Activated T-helper 1 cell treated with anti-CD3 and anti-CD28 coated beads, Interleukin-12 subunit alpha, Interleukin-12 subunit beta, Interleukin-2, Interleukin-4 antibody, amounts not matched to agents 30 ng/mL and 10 ng/mL and 1 ng/mL, durations not matched to agents 14 hours and 24 hours and 36 hours (primary cell): ENCODE measurements around the gene CASK. TPM values are rescaled to one million over a fixed set of nuclear protein-coding genes. Genes with fewer than 3 reads are reported as not detected.

Experiments used
- DNase-seq: peaks from one replicate; pipeline ENCODE4 v3.0.0; 2021; ENCODE audit warnings: low spot score
- H3K27ac Mint-ChIP-seq: one replicate; pipeline ENCODE4 v1.8.0; 2021; ENCODE audit warnings: mild to moderate bottlenecking, mixed read lengths
- H3K27me3 Mint-ChIP-seq: one replicate; pipeline ENCODE4 v1.8.0; 2022; ENCODE audit warnings: mild to moderate bottlenecking, moderate library complexity, mixed read lengths; ENCODE audit not compliant: insufficient read depth
- H3K36me3 Mint-ChIP-seq: one replicate; pipeline ENCODE4 v1.8.0; 2021; ENCODE audit warnings: low read depth, mixed read lengths
- H3K4me1 Mint-ChIP-seq: one replicate; pipeline ENCODE4 v1.8.0; 2021; ENCODE audit warnings: low read depth, mixed read lengths
- H3K4me3 Mint-ChIP-seq: one replicate; pipeline ENCODE4 v1.8.0; 2021; ENCODE audit warnings: mild to moderate bottlenecking, moderate library complexity, mixed read lengths
- H3K9me3 Mint-ChIP-seq: one replicate; pipeline ENCODE4 v1.8.0; 2021; ENCODE audit warnings: mixed read lengths
- intact Hi-C: fragments of 100-400 bp; cut with micrococcal nuclease; formaldehyde crosslinking; loops from one replicate; pipeline ENCODE4 v1.15.1; 2024
- total RNA-seq: library from RNA; stranded (reverse); gene quantifications from 2 replicates; pipeline ENCODE4 v1.2.3, GENCODE V29; 2022

The CASK gene
- total RNA-seq, 1 donor from 2014 or later: 30.5 TPM

- Mint-ChIP-seq H3K27me3 (no peaks in the 10 kb centered on the region), H3K4me3 (no peak overlapping the region), H3K36me3 (no peaks in the 10 kb centered on the region), H3K9me3 (no peaks in the 10 kb centered on the region), H3K27ac (no peak overlapping the region), H3K4me1 (peaks cover 7% of the 10 kb centered on the region)
- intact Hi-C loops: no loop called here
- no peak for DNase-seq
Observed at GRCh38 chrX:41591906-41592305, 331.4 kb downstream of the CASK start.

- Mint-ChIP-seq H3K4me3 (no peak overlapping the region), H3K27me3 (no peaks in the 10 kb centered on the region), H3K27ac (no peak overlapping the region), H3K9me3 (no peaks in the 10 kb centered on the region), H3K4me1 (no peaks in the 10 kb centered on the region), H3K36me3 (no peaks in the 10 kb centered on the region)
- no peak for DNase-seq
- intact Hi-C loops: no loop called here
Observed at GRCh38 chrX:41590641-41591040, 332.7 kb downstream of the CASK start.

GRCh38 chrX:41589634-41590270 is 333.6 kb downstream of the CASK start:
- Mint-ChIP-seq H3K27me3 (no peaks in the 10 kb centered on the region), H3K9me3 (no peaks in the 10 kb centered on the region), H3K27ac (no peak overlapping the region), H3K4me1 (no peaks in the 10 kb centered on the region), H3K36me3 (peaks cover 3% of the 10 kb centered on the region), H3K4me3 (no peak overlapping the region)
- no peak for DNase-seq
- intact Hi-C loops: no loop called here

GRCh38 chrX:41588271-41588670 is 335.1 kb downstream of the CASK start:
- Mint-ChIP-seq H3K27ac (no peak overlapping the region), H3K36me3 (peaks cover 6% of the 10 kb centered on the region), H3K27me3 (no peaks in the 10 kb centered on the region), H3K9me3 (no peaks in the 10 kb centered on the region), H3K4me3 (no peak overlapping the region), H3K4me1 (no peaks in the 10 kb centered on the region)
- DNase-seq: no peak
- intact Hi-C loops: no loop called here

GRCh38 chrX:41580423-41581064 is 342.8 kb downstream of the CASK start:
- Mint-ChIP-seq H3K36me3 (peaks cover 24% of the 10 kb centered on the region), H3K27ac (no peak overlapping the region), H3K9me3 (no peaks in the 10 kb centered on the region), H3K4me3 (no peak overlapping the region), H3K4me1 (no peaks in the 10 kb centered on the region), H3K27me3 (no peaks in the 10 kb centered on the region)
- intact Hi-C loops: no loop called here
- no peak for DNase-seq

- Mint-ChIP-seq H3K27ac (no peak overlapping the region), H3K4me3 (no peak overlapping the region), H3K27me3 (no peaks in the 10 kb centered on the region), H3K9me3 (no peaks in the 10 kb centered on the region), H3K36me3 (peaks cover 20% of the 10 kb centered on the region), H3K4me1 (peaks cover 34% of the 10 kb centered on the region)
- no peak for DNase-seq
- intact Hi-C loops: no loop called here
Observed at GRCh38 chrX:41563876-41564275, 359.5 kb downstream of the CASK start.

GRCh38 chrX:41561045-41561444 is 362.3 kb downstream of the CASK start:
- Mint-ChIP-seq H3K4me3 (peak overlapping the region; percentile 56), H3K27ac (peak overlapping the region; percentile 80)
- intact Hi-C loops: loop anchor here (1.0 to 2.0 kb wide), 4 partner anchors 43 to 230 kb away; no protein-coding TSS in a partner anchor

GRCh38 chrX:41559235-41560052 is 363.9 kb downstream of the CASK start:
- H3K4me3 Mint-ChIP-seq: peak overlapping the region; percentile 59
- H3K4me1 Mint-ChIP-seq: peaks cover 53% of the 10 kb centered on the region
- H3K27me3 Mint-ChIP-seq: no peaks in the 10 kb centered on the region
- DNase-seq: peak; percentile 17
- no peaks in the 10 kb centered on the region for H3K9me3 Mint-ChIP-seq
- H3K27ac Mint-ChIP-seq: peak overlapping the region; percentile 82
- H3K36me3 Mint-ChIP-seq: peaks cover 3% of the 10 kb centered on the region
- intact Hi-C loops: loop anchor here (1.0 to 5.0 kb wide), 6 partner anchors 38 to 1998 kb away; partner anchors contain the start of gene CASK

More at GRCh38 chrX:41561045-41561444, 362.3 kb downstream of the CASK start:
- no peaks in the 10 kb centered on the region for H3K9me3 Mint-ChIP-seq
- H3K27me3 Mint-ChIP-seq: no peaks in the 10 kb centered on the region
- H3K36me3 Mint-ChIP-seq: peaks cover 13% of the 10 kb centered on the region
- H3K4me1 Mint-ChIP-seq: peaks cover 57% of the 10 kb centered on the region
- peak; percentile 25 for DNase-seq

GRCh38 chrX:41558531-41558930 is 364.8 kb downstream of the CASK start:
- intact Hi-C loops: loop anchor here (1.0 to 5.0 kb wide), 5 partner anchors 39 to 1999 kb away; partner anchors contain the start of gene CASK
- Mint-ChIP-seq H3K4me3 (no peak overlapping the region), H3K27ac (peak overlapping the region; percentile 29), H3K27me3 (no peaks in the 10 kb centered on the region), H3K36me3 (no peaks in the 10 kb centered on the region), H3K4me1 (peaks cover 45% of the 10 kb centered on the region), H3K9me3 (no peaks in the 10 kb centered on the region)
- no peak for DNase-seq

- intact Hi-C loops: loop anchor here (1.0 to 5.0 kb wide), 5 partner anchors 40 to 2000 kb away; partner anchors contain the start of gene CASK
- DNase-seq: peak; percentile 20
- H3K4me1 Mint-ChIP-seq: peaks cover 41% of the 10 kb centered on the region
Observed at GRCh38 chrX:41556958-41557357, 366.4 kb downstream of the CASK start.

GRCh38 chrX:41553688-41554087 is 369.7 kb downstream of the CASK start:
- H3K9me3 Mint-ChIP-seq: no peaks in the 10 kb centered on the region
- intact Hi-C loops: no loop called here
- H3K36me3 Mint-ChIP-seq: peaks cover 8% of the 10 kb centered on the region
- H3K27me3 Mint-ChIP-seq: no peaks in the 10 kb centered on the region
- H3K4me3 Mint-ChIP-seq: no peak overlapping the region
- DNase-seq: no peak
- peaks cover 21% of the 10 kb centered on the region for H3K4me1 Mint-ChIP-seq
- no peak overlapping the region for H3K27ac Mint-ChIP-seq

More at GRCh38 chrX:41556958-41557357, 366.4 kb downstream of the CASK start:
- Mint-ChIP-seq H3K27me3 (no peaks in the 10 kb centered on the region), H3K9me3 (no peaks in the 10 kb centered on the region), H3K4me3 (peak overlapping the region; percentile 65), H3K27ac (peak overlapping the region; percentile 86), H3K36me3 (peaks cover 5% of the 10 kb centered on the region)

- Mint-ChIP-seq H3K9me3 (no peaks in the 10 kb centered on the region), H3K36me3 (peaks cover 16% of the 10 kb centered on the region), H3K4me3 (no peak overlapping the region), H3K27ac (no peak overlapping the region), H3K4me1 (no peaks in the 10 kb centered on the region), H3K27me3 (no peaks in the 10 kb centered on the region)
- no peak for DNase-seq
- intact Hi-C loops: no loop called here
Observed at GRCh38 chrX:41548411-41548810, 374.9 kb downstream of the CASK start.

GRCh38 chrX:41543668-41544067 is 379.7 kb downstream of the CASK start:
- no peak for DNase-seq
- H3K4me1 Mint-ChIP-seq: peaks cover 4% of the 10 kb centered on the region
- intact Hi-C loops: no loop called here
- no peaks in the 10 kb centered on the region for H3K27me3 Mint-ChIP-seq
- H3K36me3 Mint-ChIP-seq: peaks cover 17% of the 10 kb centered on the region
- no peaks in the 10 kb centered on the region for H3K9me3 Mint-ChIP-seq
- no peak overlapping the region for H3K4me3 Mint-ChIP-seq
- H3K27ac Mint-ChIP-seq: no peak overlapping the region
